ENCODE measurements around the gene RHEB.
"Not testable (repeated sequence)": the region's sequence is repeated elsewhere in the genome, so short reads cannot be mapped to it uniquely, and the experiment has no call there.

Gene RHEB

GRCh38 chr7:151519765-151520418, at the start of gene RHEB:
RHEB (minus strand) TSS chr7:151519895; CDS start chr7:151519511, 384 bp downstream.
- peak; percentile 94 for DNase-seq (ENCODE audit: low spot score)

GRCh38 chr7:151566897-151567320, 47.2 kb upstream of the RHEB start:
- no peak for DNase-seq (ENCODE audit: low spot score)

- no peak for DNase-seq (ENCODE audit: low spot score)
These were observed 45.8 kb upstream of the RHEB start for GRCh38 chr7:151565541-151565940.

- DNase-seq (ENCODE audit: low spot score): no peak
These were observed 40.5 kb upstream of the RHEB start for GRCh38 chr7:151560243-151560642.

- no peak for DNase-seq (ENCODE audit: low spot score)
These were observed 40.0 kb upstream of the RHEB start for GRCh38 chr7:151559557-151560183.

GRCh38 chr7:151558575-151558974, 38.9 kb upstream of the RHEB start:
- DNase-seq (ENCODE audit: low spot score): no peak

GRCh38 chr7:151556592-151556991, 36.9 kb upstream of the RHEB start:
- DNase-seq (ENCODE audit: low spot score): no peak

GRCh38 chr7:151553356-151553755, 33.7 kb upstream of the RHEB start:
- no peak for DNase-seq (ENCODE audit: low spot score)

GRCh38 chr7:151552352-151553028, 32.8 kb upstream of the RHEB start:
- DNase-seq (ENCODE audit: low spot score): no peak

GRCh38 chr7:151551820-151552219, 32.1 kb upstream of the RHEB start:
- no peak for DNase-seq (ENCODE audit: low spot score)

GRCh38 chr7:151550656-151551286, 31.1 kb upstream of the RHEB start:
- DNase-seq (ENCODE audit: low spot score): no peak

GRCh38 chr7:151549644-151550043, 29.9 kb upstream of the RHEB start:
- no peak for DNase-seq (ENCODE audit: low spot score)

- no peak for DNase-seq (ENCODE audit: low spot score)
These were observed 29.4 kb upstream of the RHEB start for GRCh38 chr7:151549083-151549482.

GRCh38 chr7:151544183-151544582, 24.5 kb upstream of the RHEB start:
- no peak for DNase-seq (ENCODE audit: low spot score)

GRCh38 chr7:151542606-151543130, 23.0 kb upstream of the RHEB start:
- DNase-seq (ENCODE audit: low spot score): no peak

GRCh38 chr7:151541709-151542499, 22.2 kb upstream of the RHEB start:
- no peak for DNase-seq (ENCODE audit: low spot score)

- no peak for DNase-seq (ENCODE audit: low spot score)
These were observed 20.5 kb upstream of the RHEB start for GRCh38 chr7:151540146-151540545.

GRCh38 chr7:151539088-151539671, 19.5 kb upstream of the RHEB start:
- DNase-seq (ENCODE audit: low spot score): no peak

GRCh38 chr7:151537818-151538561, 18.3 kb upstream of the RHEB start:
- DNase-seq (ENCODE audit: low spot score): no peak

- DNase-seq (ENCODE audit: low spot score): not testable (repeated sequence)
These were observed 16.5 kb upstream of the RHEB start for GRCh38 chr7:151536178-151536577.

- no peak for DNase-seq (ENCODE audit: low spot score)
These were observed 10.1 kb upstream of the RHEB start for GRCh38 chr7:151529842-151530241.
